ENCODE data around the gene IRF6.
"Not testable (repeated sequence)": the region's sequence is repeated elsewhere in the genome, so short reads cannot be mapped to it uniquely, and the experiment has no call there.

The IRF6 gene

GRCh38 chr1:209823143-209824041 lies 17.4 kb upstream of the IRF6 start:
- DNase-seq (ENCODE audit: low read depth), result peak; percentile 61

- no peak for DNase-seq (ENCODE audit: low read depth)
Observed at GRCh38 chr1:209822706-209823105, 16.8 kb upstream of the IRF6 start.

GRCh38 chr1:209820986-209821385 lies 15.0 kb upstream of the IRF6 start:
- no peak for DNase-seq (ENCODE audit: low read depth)

- DNase-seq (ENCODE audit: low read depth), result no peak
Observed at GRCh38 chr1:209819058-209819457, 13.1 kb upstream of the IRF6 start.

- DNase-seq (ENCODE audit: low read depth), result no peak
Observed at GRCh38 chr1:209817691-209818090, 11.7 kb upstream of the IRF6 start.

GRCh38 chr1:209816923-209817322 lies 11.0 kb upstream of the IRF6 start:
- no peak for DNase-seq (ENCODE audit: low read depth)

- no peak for DNase-seq (ENCODE audit: low read depth)
Observed at GRCh38 chr1:209815931-209816341, 10.0 kb upstream of the IRF6 start.

- no peak for DNase-seq (ENCODE audit: low read depth)
Observed at GRCh38 chr1:209815490-209815889, 9.5 kb upstream of the IRF6 start.

GRCh38 chr1:209813902-209814301 lies 8.0 kb upstream of the IRF6 start:
- no peak for DNase-seq (ENCODE audit: low read depth)

GRCh38 chr1:209810783-209811182 lies 4.8 kb upstream of the IRF6 start:
- no peak for DNase-seq (ENCODE audit: low read depth)

- no peak for DNase-seq (ENCODE audit: low read depth)
Observed at GRCh38 chr1:209809611-209810010, 3.7 kb upstream of the IRF6 start.

- peak; percentile 74 for DNase-seq (ENCODE audit: low read depth)
Observed at GRCh38 chr1:209808059-209808581, 2.2 kb upstream of the IRF6 start.

GRCh38 chr1:209807509-209807908 lies 1.6 kb upstream of the IRF6 start:
- no peak for DNase-seq (ENCODE audit: low read depth)

GRCh38 chr1:209805341-209805781 lies 581 bp downstream of the IRF6 start:
- DNase-seq (ENCODE audit: low read depth), result no peak

- DNase-seq (ENCODE audit: low read depth), result no peak
Observed at GRCh38 chr1:209803568-209803967, 2.4 kb downstream of the IRF6 start.

GRCh38 chr1:209802780-209803152 lies 3.2 kb downstream of the IRF6 start:
- no peak for DNase-seq (ENCODE audit: low read depth)

GRCh38 chr1:209802117-209802779 lies 3.7 kb downstream of the IRF6 start:
- DNase-seq (ENCODE audit: low read depth), result no peak

- DNase-seq (ENCODE audit: low read depth), result no peak
Observed at GRCh38 chr1:209800984-209801834, 4.7 kb downstream of the IRF6 start.

- DNase-seq (ENCODE audit: low read depth), result no peak
Observed at GRCh38 chr1:209797978-209798639, 7.8 kb downstream of the IRF6 start.

GRCh38 chr1:209793711-209794110 lies 12.2 kb downstream of the IRF6 start:
- not testable (repeated sequence) for DNase-seq (ENCODE audit: low read depth)

GRCh38 chr1:209791920-209792319 lies 14.0 kb downstream of the IRF6 start:
- DNase-seq (ENCODE audit: low read depth), result no peak

All from fibroblast of the conjunctiva (primary cell).